Choroid plexus epithelial cell (primary cell): ENCODE measurements around the gene FNDC4.

Experiments
- DNase-seq: peaks from one replicate; pipeline ENCODE4 v3.0.0-alpha.2; 2010; ENCODE audit warnings: low read depth
- H3K4me3 ChIP-seq: 2 replicates; pipeline ENCODE4 v1.5.1; 2011; ENCODE audit warnings: low read depth, mild to moderate bottlenecking, control low read depth, low read length, moderate library complexity
- CTCF ChIP-seq: conservative IDR thresholded peaks from 2 replicates; pipeline ENCODE4 v1.5.1; 2011; ENCODE audit warnings: low read depth, mild to moderate bottlenecking, control low read depth, inconsistent platforms, low read length, moderate library complexity

Gene FNDC4

GRCh38 chr2:27522400-27522945 is 27.5 kb upstream of the FNDC4 start:
- TF ChIP-seq CTCF, result peak; percentile 9
- DNase-seq, result no peak
- H3K4me3 ChIP-seq, result no peak overlapping the region

DNA sequence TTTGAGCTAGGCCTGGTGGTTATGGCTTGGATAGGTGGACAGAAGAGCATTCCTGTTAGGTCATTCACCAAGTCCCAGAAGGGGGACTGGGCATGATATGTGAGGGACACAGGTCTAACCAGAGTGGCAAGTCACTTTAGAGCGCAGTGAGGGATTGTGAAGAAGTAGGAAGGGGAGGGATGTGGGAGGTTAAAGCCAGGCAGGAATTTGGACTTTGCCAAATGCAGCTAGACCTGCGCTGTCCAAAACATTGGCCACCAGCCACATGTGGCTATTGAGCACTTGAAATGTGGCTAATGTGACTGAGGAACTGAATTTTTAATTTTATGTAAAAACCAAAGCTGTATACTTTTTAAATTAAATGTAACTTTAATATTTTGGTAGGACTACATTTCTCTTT is 25.3 kb upstream of the FNDC4 start:
- no peak for TF ChIP-seq CTCF
- H3K4me3 ChIP-seq, result no peak overlapping the region
- no peak for DNase-seq

DNA sequence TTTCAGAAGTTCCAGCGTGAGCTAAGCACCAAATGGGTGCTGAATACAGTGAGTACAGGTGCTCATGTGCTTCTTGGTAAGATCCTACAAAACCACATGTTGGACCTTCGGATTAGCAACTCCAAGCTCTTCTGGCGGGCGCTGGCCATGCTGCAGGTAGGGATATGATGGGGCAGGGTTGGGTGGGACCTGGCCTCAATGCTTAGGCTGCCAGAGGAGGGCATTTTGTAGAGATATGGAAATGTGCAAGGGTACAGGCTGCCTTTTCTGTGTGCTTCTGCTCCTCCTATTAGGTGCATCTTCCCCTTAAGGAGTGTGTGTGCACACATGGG is 23.7 kb upstream of the FNDC4 start:
- TF ChIP-seq CTCF, result no peak
- no peak for DNase-seq
- H3K4me3 ChIP-seq, result no peak overlapping the region

DNA sequence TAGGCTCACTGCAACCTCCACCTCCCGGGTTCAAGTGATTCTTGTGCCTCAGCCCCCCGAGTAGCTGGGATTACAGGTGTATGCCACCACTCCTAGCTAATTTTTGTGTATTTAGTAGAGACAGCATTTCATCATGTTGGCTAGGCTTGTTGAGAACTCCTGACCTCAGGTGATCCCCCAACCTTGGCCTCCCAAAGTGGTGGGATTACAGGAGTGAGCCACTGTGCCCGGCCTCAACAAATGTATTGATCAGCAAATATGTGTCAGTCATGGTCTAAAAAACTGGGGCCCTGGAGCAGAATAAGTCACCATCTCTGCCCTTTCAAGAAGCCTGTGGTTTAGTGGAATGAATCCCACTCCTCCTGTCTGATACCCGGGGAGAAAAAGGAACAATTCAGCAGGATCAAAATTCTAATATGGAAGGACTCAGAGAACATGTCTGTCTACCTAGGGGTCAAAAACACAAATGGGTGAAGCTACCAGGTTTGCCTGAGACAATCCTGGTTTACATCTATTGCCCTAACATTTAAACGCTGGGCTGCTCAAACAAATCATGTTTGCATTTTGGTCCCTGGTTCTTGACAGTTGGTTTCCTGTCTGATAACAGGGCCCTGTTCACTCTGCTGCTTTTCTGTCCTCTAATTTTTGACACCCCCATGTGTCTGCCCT is 23.2 kb upstream of the FNDC4 start:
- TF ChIP-seq CTCF, result no peak
- no peak for DNase-seq
- no peak overlapping the region for H3K4me3 ChIP-seq

DNA sequence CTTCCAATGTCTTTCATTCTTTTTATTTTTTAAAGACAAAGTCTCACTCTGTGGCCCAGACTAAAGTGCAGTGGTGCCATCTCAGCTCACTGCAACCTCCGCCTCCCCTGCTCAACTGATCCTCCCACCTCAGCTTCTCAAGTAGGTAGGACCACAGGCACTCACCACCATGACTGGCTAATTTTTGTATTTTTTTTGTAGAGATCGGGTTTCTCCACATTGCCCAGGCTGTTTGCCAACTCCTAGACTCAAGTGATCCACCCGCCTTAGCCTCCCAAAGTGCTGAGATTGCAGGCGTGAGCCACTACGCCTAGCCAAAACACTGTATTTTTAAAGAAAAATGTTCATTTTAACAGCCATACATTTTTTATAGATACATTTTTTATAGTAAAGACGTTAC is 14.3 kb upstream of the FNDC4 start:
- H3K4me3 ChIP-seq, result no peak overlapping the region
- no peak for TF ChIP-seq CTCF
- peak; percentile 75 for DNase-seq

DNA sequence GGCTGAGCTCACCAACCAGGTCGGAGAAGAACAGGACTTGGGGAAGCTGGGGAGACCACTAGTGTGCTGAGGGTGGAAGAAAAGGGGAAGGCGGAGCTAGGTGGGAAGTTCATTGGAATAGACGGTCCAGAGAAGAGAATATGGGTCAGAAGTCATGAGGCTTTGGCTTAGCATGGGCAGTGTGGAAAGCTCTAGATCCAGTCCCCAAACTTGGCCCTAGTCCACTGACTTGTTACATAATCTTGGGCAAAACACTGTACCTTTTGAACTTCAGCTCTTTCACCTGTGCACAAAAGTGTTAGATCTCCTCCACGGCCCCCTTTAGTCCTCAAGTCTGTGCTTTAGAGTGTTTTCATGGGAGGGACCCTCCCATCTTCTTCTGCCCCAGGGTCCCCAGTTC is 12.3 kb upstream of the FNDC4 start:
- no peak for TF ChIP-seq CTCF
- H3K4me3 ChIP-seq, result no peak overlapping the region
- DNase-seq, result no peak

DNA sequence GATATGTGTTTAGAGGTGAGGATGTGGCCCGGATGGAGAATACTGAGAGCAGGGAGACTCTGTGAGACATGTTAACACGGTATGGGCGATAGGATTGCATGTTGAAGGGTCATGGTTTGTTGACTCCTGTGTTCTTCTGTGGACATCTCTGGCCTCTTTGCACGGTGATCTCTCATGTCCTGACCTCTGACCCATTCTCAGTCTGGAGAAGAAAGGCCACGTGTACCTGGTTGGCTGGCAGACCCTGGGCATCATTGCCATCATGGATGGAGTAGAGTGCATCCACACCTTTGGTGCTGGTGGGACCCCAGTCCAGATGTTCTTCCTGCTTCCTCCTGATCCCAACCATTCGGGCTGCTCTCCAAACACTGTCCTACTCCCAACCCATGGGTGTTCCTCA is 11.6 kb upstream of the FNDC4 start:
- no peak for TF ChIP-seq CTCF
- no peak for DNase-seq
- H3K4me3 ChIP-seq, result no peak overlapping the region
